ENCODE measurements around the gene GRM8. TPM values are rescaled to one million over a fixed set of nuclear protein-coding genes. Genes with fewer than 3 reads are reported as not detected.

GRM8 gene
- total RNA-seq, 1 donor from 2014 or later = not detected

- ATAC-seq = no peak
Observed at GRCh38 chr7:127230192-127230925, 22.4 kb downstream of the GRM8 start.

DNA sequence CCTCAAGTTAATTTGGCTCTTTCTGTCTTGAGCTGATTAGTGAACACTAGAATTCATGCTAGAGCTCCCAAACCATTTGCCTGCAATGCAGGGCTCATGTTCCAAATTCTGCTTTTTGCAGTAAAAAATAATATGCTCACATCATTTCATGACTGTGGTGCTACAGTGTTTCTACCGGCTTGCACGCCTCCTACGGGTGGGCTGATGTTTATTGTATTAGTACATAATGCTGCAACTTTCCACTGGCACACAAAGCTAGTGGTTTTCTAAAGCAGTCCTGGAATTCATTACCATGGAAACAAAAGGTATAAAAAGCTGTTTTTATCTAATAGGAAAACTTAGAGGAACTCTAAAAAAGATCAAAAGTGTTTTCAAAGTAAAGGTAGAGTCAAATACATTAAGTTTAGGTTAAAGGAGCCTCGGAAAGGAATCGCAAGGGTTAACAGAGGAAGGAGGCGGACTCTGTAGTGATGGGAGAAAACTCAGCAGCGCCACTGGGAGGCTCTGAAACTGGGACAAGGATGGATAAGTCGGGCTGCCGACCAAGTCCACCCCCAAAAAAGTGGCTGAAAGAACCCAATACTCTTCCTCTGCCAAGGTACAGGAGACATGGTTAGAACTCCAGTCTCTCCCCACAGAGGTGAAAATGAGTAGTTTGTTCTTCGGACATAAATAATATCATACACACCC, 25.9 kb downstream of the GRM8 start:
- no peak for ATAC-seq

GRCh38 chr7:127221731-127222130, 31.0 kb downstream of the GRM8 start:
- no peak for ATAC-seq

DNA sequence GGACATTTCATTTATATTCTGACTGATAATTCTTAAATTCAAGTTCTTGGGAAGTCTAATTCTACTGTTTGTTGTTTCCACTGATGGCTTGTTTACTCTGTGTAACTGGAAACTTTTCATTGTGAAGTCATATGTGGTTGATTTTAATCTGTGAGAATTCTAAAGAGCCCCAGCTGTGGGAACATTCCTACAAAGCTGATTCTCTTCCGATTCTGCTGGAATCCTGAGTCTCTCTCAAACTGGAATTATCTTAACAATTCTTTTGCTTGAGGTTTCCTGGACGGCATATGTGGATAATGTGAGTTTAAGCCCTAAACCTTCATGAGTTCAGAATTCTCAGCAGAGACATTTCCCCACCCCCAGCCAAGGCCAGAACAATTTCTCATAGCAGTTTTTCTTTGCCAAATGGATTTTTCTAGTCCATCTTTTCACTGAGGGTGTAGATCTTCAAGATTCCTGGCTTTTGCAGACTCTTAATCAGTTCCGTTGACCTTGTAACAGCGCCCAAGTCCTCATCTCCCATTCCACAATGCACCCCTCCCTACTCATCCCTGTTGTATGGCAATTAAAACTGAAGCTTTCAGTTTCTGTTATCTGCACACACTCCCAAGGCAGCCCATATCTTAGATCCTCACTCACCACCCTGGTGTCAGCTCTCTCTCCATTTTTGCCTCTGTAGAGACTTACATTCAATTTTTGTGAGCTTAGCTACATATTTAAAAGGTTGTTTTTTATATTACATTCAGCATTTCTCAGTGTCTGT, 37.6 kb downstream of the GRM8 start:
- no peak for ATAC-seq

DNA sequence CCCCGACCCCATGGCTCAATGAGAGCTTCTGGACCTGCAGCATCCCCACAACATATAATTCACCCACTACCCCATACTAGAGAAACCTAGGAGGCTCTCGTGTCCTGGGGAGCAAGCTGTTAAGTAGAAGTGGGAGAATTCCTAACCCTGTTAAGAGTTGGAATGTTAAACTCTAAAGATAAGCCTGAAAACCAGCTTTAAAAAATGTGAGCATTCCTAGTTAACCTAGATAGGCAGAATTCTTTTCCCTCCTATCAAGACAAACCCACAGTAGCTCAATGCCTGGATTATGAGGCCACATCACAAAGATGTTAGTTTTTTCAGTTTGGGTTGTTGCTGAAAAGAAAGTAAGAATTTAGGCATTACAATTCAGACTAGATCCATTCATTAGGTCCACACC, 42.9 kb downstream of the GRM8 start:
- no peak for ATAC-seq

DNA sequence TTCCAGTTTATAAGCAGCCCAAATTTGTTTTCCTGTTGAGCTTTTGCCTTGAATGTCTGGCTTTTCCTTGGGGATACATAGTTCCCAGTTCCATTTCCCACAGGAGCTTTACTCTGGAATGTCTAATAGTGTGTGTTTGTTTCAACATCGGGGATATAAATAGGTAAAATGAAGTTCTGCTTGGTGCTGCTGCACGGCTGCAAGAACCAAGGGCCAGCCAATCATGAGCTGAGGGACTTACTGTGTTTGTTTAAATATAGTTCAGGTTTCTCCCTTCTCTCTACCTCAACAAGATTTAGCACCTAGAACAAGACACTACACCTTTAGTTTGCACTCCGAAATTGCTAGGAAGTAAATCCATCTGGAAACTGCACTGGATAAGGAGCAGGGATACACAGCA, 43.9 kb downstream of the GRM8 start:
- no peak for ATAC-seq

- no peak for ATAC-seq
Observed at GRCh38 chr7:127208351-127208750, 44.4 kb downstream of the GRM8 start.

DNA sequence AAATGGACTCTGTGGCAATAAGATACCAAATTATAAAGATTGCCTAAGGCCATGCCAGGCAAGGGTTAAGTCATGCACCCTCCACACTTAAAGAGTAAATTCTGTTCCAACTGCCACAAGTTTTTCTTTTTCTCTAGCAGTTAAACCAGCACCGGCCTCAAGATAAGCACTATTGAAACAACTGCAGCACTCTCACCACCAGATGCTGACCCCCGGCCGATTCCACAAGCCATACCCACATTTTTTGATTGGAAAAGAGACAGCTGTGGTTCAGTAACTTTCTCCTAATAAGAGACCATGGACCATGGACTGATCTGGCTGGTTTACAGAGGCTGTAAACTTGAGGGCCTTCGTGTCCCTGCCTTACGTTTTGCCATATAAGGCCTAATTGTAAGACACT, 44.9 kb downstream of the GRM8 start:
- no peak for ATAC-seq

- no peak for ATAC-seq
Observed at GRCh38 chr7:127207230-127207629, 45.5 kb downstream of the GRM8 start.

- no peak for ATAC-seq
Observed at GRCh38 chr7:127194571-127194970, 58.2 kb downstream of the GRM8 start.

DNA sequence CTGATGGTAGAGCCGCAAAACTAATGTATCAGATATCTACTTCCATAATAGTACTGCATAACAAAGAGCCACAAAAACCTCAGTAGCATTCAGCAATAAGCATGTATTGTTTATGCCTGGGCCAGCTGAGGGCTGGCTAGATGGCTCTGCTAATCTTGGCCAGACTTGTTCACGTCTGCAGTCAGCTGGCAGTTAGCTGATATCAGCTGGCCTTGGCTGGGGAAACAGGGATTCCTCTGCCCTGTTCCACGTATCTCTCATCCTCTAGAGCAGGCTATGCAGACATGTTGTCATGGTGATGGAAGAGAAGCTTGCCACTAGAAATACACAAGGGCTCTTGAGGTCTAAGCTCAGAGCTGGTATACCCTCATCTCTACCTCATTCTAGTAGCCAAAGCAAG, 62.9 kb downstream of the GRM8 start:
- ATAC-seq = no peak

DNA sequence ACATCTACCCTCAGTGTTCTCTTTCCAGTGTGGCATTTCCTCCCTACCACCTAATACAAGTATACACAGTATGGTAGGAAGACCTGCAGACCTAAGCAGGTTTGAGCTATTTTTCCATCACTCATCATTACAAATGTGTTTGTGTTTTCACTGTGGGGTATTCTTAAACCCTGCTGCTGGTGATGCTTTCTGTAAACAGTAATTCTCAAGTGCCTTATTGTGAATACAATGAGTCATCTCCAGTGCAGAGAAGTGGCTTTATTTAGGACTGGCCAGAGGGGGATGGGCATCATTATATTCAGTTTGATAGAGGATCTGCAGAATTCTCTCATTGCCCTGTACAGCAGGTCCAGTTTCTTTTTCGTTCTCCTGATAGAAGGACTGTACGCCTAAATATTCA, 63.7 kb downstream of the GRM8 start:
- ATAC-seq = no peak

GRCh38 chr7:127187740-127188139, 65.0 kb downstream of the GRM8 start:
- ATAC-seq = no peak

GRCh38 chr7:127186686-127187085, 66.1 kb downstream of the GRM8 start:
- ATAC-seq = no peak

- peak; percentile 60 for ATAC-seq
Observed at GRCh38 chr7:127177156-127177555, 75.6 kb downstream of the GRM8 start.

DNA sequence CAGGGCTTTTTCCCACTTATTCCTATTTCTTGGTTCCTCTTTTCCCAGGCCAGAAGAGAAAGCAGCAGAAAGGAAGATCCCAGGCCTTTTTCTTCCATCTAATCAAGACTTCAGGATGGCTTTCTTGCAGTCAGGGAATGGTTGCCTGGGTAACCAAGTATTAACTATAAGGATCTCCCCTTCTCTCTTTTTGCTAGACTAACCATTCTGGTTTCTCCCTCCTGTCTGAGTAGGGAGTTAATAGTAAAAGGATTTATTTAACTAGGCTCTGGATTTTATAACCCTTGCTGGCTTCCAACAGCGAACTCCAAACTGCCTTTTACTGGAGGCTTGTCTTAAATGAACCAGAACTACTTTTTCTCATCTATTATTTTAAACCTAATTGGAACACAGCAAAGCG, 90.4 kb downstream of the GRM8 start:
- ATAC-seq = no peak

DNA sequence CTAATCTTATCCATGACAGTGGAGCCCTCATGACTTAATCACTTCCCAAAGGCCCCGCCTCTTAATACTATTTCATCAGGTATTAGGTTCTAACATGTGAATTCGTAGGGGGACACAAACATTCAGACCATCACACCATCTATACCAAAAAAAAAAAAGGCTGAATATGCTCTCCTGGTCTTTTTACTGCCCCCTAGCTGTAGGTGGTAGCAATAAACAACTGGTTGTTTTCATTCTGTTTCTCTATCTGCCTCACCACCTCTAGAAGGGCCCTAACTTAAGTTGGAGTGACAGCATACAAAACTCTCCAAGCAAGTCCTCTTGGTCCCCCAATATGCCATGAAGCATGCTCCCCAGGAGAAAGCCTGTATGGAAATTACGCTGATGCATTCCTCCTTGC, 94.1 kb downstream of the GRM8 start:
- no peak for ATAC-seq

DNA sequence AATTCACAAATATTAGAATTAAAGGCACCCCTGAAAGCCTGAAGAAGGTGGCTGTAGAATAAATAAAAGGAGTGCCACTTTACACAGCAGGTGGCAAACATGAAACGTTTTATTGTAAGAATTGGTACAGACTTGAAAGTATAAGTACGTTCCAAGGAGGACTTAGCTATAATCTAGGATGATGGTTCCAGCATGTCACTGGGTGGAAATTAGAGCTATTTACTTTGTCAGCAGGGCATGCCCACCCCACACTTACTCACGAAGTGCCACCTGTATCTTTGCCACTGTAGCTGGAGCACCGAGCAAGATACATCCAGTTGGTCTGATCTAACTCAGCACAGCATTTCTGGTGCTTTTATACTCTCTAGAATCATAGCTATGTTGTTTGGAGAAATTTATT, 97.8 kb downstream of the GRM8 start:
- no peak for ATAC-seq

DNA sequence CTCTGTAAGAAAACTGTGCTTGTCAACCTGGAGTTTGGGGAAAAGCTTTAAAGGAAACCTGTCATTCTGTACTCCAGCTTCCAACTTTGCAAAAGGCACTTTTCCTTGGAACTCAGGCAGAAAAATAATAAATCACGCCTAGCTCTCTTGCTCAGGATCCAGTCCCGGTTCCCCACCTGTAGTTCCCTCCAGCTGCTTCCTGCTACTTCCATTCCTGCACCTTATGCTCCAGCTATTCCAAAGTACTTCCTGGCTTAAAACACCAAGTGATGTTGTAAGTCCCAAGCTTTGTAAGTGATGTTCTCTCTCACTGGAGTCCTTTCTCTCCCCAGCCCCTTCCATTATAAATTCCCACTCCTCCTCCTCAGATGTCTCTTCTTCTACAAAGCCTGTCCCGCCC, 98.6 kb downstream of the GRM8 start:
- ATAC-seq = no peak

DNA sequence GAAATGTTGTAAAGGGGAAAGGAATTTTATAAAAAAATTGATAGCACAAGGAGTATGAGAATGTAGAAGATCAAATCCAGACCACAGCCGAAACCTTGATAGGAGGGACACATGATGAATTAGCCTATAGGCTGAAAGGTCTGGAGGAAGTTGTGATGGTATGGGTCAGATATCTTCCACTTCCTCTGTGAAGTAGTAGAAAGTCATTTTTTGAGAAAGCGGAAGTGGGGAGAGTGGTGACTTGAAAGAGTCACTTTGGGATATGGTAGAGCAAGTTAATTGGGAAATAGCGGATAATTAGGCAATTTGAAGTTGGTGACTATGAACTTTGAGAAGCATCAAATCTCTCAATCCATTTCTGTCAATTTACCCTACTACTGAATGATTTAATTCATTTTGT, 99.4 kb downstream of the GRM8 start:
- no peak for ATAC-seq

- no peak for ATAC-seq
Observed at GRCh38 chr7:127152423-127152822, 100.3 kb downstream of the GRM8 start.

- no peak for ATAC-seq
Observed at GRCh38 chr7:127151379-127151778, 101.4 kb downstream of the GRM8 start.

DNA sequence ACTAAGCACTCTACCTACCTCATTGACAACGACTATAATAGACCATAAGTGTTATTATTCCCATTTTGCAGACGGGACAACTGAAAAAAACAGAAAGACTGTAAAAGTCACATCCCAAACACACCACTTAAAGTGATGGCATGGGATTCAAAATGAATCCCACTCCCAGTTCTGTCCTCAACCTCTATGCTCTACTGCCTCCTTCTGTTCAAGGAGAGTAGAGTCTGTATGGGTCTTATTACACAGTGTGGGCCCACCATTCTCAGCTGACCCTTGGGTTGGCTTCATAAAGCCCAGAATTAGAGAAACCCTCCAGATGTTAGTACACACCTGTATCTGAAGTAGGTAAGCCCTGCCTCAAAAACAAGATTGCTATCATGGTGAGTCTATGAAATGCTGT, 102.2 kb downstream of the GRM8 start:
- no peak for ATAC-seq
